GM12874 (cell line): ENCODE data around the gene FMO2.

ENCODE experiments used
- TF ChIP-seq, protein P1 (sequence below): IDR thresholded peaks from 2 replicates; pipeline ENCODE4 v1.5.1; 2011; ENCODE audit warnings: low read depth, mild to moderate bottlenecking, control low read depth, low read length, moderate library complexity; ENCODE audit not compliant: insufficient read depth

Gene FMO2

DNA sequence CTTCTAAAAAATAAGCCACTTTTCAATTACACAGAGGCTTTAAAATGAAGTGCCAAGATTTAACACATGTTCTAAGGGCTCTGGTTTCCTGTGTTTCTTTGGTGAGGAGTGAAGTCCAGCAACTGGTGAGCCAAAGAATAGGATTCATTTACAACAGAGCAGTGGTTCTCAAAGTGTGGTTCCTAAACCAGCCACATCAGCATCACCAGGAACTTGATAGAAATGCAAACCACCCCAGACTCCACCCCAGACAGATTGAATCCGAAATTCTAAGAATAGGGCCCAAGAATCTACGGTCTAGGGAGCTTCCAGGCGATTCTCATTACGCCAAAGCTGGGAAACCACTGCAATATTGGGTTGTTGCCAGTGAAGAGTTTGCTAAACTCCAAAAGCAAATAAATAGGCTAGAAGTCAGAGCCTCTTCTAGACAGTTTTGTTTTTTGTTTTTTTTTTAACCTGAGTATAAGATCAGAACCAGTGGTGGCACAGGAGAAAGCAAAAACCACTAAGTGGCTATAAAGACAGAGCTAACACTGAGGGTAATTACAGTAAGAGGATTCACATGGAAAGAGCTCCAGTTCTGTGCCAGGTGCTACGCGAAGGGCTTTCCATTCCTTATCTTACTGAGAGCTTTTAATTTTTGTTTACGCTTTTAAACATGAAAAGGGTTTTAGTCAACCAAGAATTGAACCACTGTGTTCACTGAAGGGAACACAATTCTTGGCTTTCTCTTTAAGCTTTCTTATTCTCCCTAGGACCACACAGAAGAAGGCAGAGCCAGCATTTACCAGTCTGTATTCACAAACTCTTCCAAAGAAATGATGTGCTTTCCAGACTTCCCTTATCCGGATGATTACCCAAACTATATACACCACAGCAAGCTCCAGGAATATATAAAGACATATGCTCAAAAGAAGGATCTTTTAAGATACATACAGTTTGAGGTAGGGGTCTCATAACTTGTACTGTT lies 42.4 kb upstream of the FMO2 start:
- TF ChIP-seq, protein P1, sequence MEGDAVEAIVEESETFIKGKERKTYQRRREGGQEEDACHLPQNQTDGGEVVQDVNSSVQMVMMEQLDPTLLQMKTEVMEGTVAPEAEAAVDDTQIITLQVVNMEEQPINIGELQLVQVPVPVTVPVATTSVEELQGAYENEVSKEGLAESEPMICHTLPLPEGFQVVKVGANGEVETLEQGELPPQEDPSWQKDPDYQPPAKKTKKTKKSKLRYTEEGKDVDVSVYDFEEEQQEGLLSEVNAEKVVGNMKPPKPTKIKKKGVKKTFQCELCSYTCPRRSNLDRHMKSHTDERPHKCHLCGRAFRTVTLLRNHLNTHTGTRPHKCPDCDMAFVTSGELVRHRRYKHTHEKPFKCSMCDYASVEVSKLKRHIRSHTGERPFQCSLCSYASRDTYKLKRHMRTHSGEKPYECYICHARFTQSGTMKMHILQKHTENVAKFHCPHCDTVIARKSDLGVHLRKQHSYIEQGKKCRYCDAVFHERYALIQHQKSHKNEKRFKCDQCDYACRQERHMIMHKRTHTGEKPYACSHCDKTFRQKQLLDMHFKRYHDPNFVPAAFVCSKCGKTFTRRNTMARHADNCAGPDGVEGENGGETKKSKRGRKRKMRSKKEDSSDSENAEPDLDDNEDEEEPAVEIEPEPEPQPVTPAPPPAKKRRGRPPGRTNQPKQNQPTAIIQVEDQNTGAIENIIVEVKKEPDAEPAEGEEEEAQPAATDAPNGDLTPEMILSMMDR = no peak

GRCh38 chr1:171150156-171150555 lies 34.9 kb upstream of the FMO2 start:
- TF ChIP-seq, protein P1 = no peak

DNA sequence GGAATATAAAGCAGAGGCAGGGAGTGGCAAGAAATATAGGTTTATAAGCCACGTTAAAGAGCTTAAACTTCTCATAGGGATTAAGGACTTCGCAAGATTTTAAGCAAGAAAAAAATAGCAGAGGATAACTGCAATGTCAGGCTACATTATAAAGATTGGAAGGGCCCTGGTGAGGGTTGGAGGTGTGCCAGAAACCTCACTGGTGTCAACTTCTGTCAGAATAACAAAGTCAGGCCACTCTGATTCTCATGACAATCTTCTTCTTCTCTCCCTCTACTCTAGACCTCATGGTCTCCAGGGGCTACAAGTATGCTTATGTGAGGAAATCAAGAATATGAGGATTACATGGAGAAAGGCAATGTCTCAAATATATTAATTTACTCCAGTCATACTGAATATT lies 32.6 kb upstream of the FMO2 start:
- TF ChIP-seq, protein P1 = no peak

GRCh38 chr1:171155484-171155883 lies 29.6 kb upstream of the FMO2 start:
- TF ChIP-seq, protein P1 = no peak

DNA sequence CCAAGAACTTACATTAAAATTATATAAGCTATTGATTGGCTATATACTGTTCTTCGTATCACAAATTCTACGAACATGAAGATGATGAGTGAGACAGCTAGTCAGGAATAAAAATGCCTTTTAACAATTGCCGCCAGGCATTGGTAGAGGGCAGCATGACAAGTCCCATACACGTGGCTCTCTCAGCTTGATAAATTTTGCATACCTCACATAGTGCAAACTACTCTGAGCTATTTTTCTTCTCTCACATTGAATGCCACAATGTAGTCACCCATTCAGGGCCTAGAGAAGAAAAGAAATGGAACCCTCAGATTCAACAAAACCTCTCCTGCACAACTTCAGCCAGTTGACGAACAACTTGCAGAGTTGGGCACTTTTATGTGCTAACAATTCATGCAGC lies 27.0 kb upstream of the FMO2 start:
- TF ChIP-seq, protein P1 = no peak

DNA sequence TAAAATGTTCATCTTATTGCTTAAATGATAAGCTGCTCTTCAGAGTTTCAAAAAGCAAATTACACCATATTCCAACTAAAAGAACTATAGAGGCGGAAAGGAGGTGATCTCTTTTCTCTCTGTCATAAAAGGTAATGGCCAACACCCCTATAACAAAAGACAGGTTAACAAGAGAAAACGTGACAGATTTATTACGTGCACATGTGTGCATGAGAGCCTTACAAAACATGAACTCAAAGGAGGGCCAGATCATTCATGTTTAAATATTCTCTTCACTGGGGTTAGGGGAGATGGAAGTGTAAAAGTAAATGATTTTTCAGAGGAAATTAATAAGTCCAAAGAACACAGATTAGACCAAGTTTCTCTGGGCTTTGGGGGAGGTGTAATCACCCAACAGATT lies 26.5 kb upstream of the FMO2 start:
- TF ChIP-seq, protein P1 = no peak

- TF ChIP-seq, protein P1 = no peak
These were observed 26.0 kb upstream of the FMO2 start for GRCh38 chr1:171159148-171159547.
